AG09309 (cell line): ENCODE data around the gene ATF4.

Source experiments
- DNase-seq: peaks from one replicate; pipeline ENCODE4 v3.0.0-alpha.2; 2010; ENCODE audit warnings: low read depth
- H3K4me3 ChIP-seq: 2 replicates; pipeline ENCODE4 v1.5.1; 2011; ENCODE audit warnings: mild to moderate bottlenecking, low read depth, low read length, moderate library complexity; ENCODE audit not compliant: control insufficient read depth
- CTCF ChIP-seq: IDR thresholded peaks from 2 replicates; pipeline ENCODE4 v1.5.1; 2011; ENCODE audit warnings: mild to moderate bottlenecking, low read depth, low read length, inconsistent platforms; ENCODE audit not compliant: insufficient read depth, control insufficient read depth; ENCODE audit errors: missing control alignments

The ATF4 gene

GRCh38 chr22:39529487-39529851 lies 9.1 kb downstream of the ATF4 start:
- no peak for TF ChIP-seq CTCF
- H3K4me3 ChIP-seq = no peak overlapping the region
- no peak for DNase-seq

- TF ChIP-seq CTCF = no peak
- DNase-seq = no peak
- no peak overlapping the region for H3K4me3 ChIP-seq
Observed at GRCh38 chr22:39530116-39530515, 9.8 kb downstream of the ATF4 start.

GRCh38 chr22:39530692-39531331 lies 10.4 kb downstream of the ATF4 start:
- no peak for DNase-seq
- H3K4me3 ChIP-seq = no peak overlapping the region
- no peak for TF ChIP-seq CTCF

GRCh38 chr22:39532215-39533073 lies 12.1 kb downstream of the ATF4 start, which contains the start of gene RPS19BP1:
RPS19BP1 (minus strand) TSS chr22:39532748; CDS start chr22:39532738, 10 bp downstream.
- no peak for TF ChIP-seq CTCF
- peak within 1 kb of the TSS; percentile 71 for H3K4me3 ChIP-seq
- peak; percentile 96 for DNase-seq

GRCh38 chr22:39534092-39534506 lies 13.7 kb downstream of the ATF4 start:
- DNase-seq = no peak
- H3K4me3 ChIP-seq = no peak overlapping the region
- no peak for TF ChIP-seq CTCF

- peak overlapping the region; percentile 12; the same call in 1 of the 2 replicates for H3K4me3 ChIP-seq
- peak; percentile 89 for TF ChIP-seq CTCF
- DNase-seq = no peak
Observed at GRCh38 chr22:39534591-39535356, 14.4 kb downstream of the ATF4 start.
